IMR-90 (cell line): ENCODE data around the gene MACROD1. TPM values are rescaled to one million over a fixed set of nuclear protein-coding genes. Genes with fewer than 3 reads are reported as not detected.

ENCODE experiments used
- ATAC-seq: fragments of 200-7000 bp; cut with Tn5 transposase; 2 replicates; pipeline ENCODE4 v1.9.1; 2020; ENCODE audit warnings: low read depth, mild to moderate bottlenecking, moderate library complexity
- BruUV-seq: library from RNA; stranded (reverse); fragments of 400-500 nt; replicated peaks from 2 replicates; lab custom pipeline; 2021; lab: Mats Ljungman, UMichigan
- CTCF ChIA-PET: fragments of 300-600 bp; formaldehyde crosslinking; extraction: SDS; loops from one replicate; lab custom pipeline; 2021; ENCODE audit warnings: antibody characterized with exemption; lab: Yijun Ruan, JAX
- POLR2A ChIA-PET: fragments of 300-600 bp; sonication (Branson Sonifier 250); formaldehyde crosslinking; loops from one replicate; lab custom pipeline; 2022; ENCODE audit warnings: antibody characterized with exemption; ENCODE audit not compliant: unreplicated experiment; lab: Charles Lee
- DNase-seq: peaks from one replicate; pipeline ENCODE4 v3.0.0; 2013
- H2AFZ ChIP-seq: replicated peaks from 2 replicates; pipeline ENCODE3; 2013; ENCODE audit warnings: low read length, mild to moderate bottlenecking; ENCODE audit not compliant: poor library complexity
- H2AK5ac ChIP-seq: 2 replicates; pipeline ENCODE4 v1.6.1; 2013; ENCODE audit warnings: low read depth, low read length, inconsistent platforms
- H2AK9ac ChIP-seq: replicated peaks from 2 replicates; pipeline ENCODE3; 2013; ENCODE audit warnings: mild to moderate bottlenecking, low read depth, low read length, moderate library complexity; ENCODE audit not compliant: poor library complexity
- H2BK120ac ChIP-seq: 2 replicates; pipeline ENCODE4 v1.6.1; 2013; ENCODE audit warnings: low read depth, low read length, inconsistent platforms
- H2BK15ac ChIP-seq: 3 replicates; pipeline ENCODE4 v1.6.1; 2013; ENCODE audit warnings: low read depth, low read length, inconsistent platforms
- H2BK20ac ChIP-seq: 2 replicates; pipeline ENCODE4 v1.6.1; 2013; ENCODE audit warnings: low read depth, mild to moderate bottlenecking, inconsistent platforms, low read length, moderate library complexity
- H2BK5ac ChIP-seq: 2 replicates; pipeline ENCODE4 v1.6.1; 2013; ENCODE audit warnings: mild to moderate bottlenecking, low read depth, low read length, inconsistent platforms; ENCODE audit not compliant: poor library complexity, severe bottlenecking
- H3K14ac ChIP-seq: replicated peaks from 2 replicates; pipeline ENCODE4 v1.6.1; 2013; ENCODE audit warnings: low read depth, low read length, inconsistent platforms
- H3K18ac ChIP-seq: 2 replicates; pipeline ENCODE4 v1.6.1; 2013; ENCODE audit warnings: low read depth, low read length, control low read depth
- H3K23ac ChIP-seq: 2 replicates; pipeline ENCODE4 v1.6.1; 2013; ENCODE audit warnings: low read depth, low read length, inconsistent platforms
- H3K27ac ChIP-seq: 2 replicates; pipeline ENCODE4 v1.5.1; 2013; ENCODE audit warnings: mild to moderate bottlenecking, control low read depth, low read length; ENCODE audit not compliant: insufficient read depth
- H3K27me3 ChIP-seq: 2 replicates; pipeline ENCODE4 v1.6.1; 2013; ENCODE audit warnings: low read length; ENCODE audit not compliant: control insufficient read depth, insufficient read depth
- H3K36me3 ChIP-seq: 2 replicates; pipeline ENCODE4 v1.6.1; 2013; ENCODE audit warnings: low read length, mixed read lengths; ENCODE audit not compliant: control insufficient read depth, insufficient read depth
- H3K4ac ChIP-seq: 2 replicates; pipeline ENCODE4 v1.6.1; 2013; ENCODE audit warnings: low read depth, low read length, inconsistent platforms
- H3K4me1 ChIP-seq: 2 replicates; pipeline ENCODE4 v1.6.1; 2013; ENCODE audit warnings: low read length, mixed read lengths; ENCODE audit not compliant: control insufficient read depth, insufficient read depth
- H3K4me2 ChIP-seq: 2 replicates; pipeline ENCODE4 v1.6.1; 2013; ENCODE audit warnings: low read depth, mild to moderate bottlenecking, control low read depth, low read length, moderate library complexity
- H3K4me3 ChIP-seq: 2 replicates; pipeline ENCODE4 v1.5.1; 2013; ENCODE audit warnings: low read depth, mild to moderate bottlenecking, control low read depth, low read length, moderate library complexity; ENCODE audit not compliant: insufficient read depth
- H3K56ac ChIP-seq: 2 replicates; pipeline ENCODE4 v1.6.1; 2013; ENCODE audit warnings: low read length, inconsistent platforms; ENCODE audit not compliant: insufficient read depth; ENCODE audit errors: extremely low read depth
- H3K79me1 ChIP-seq, 2 experiments: 2 replicates each; pipeline ENCODE4 v1.6.1; 2013; ENCODE audit warnings: low read length in 2 of 2, inconsistent platforms in 1 of 2, low read depth in 1 of 2
- H3K9ac ChIP-seq: 2 replicates; pipeline ENCODE4 v1.6.1; 2013; ENCODE audit warnings: low read depth, low read length, control low read depth
- H3K9me1 ChIP-seq: 2 replicates; pipeline ENCODE4 v1.6.1; 2013; ENCODE audit warnings: low read length, inconsistent platforms; ENCODE audit not compliant: insufficient read depth
- H3K9me3 ChIP-seq: 2 replicates; pipeline ENCODE4 v1.6.1; 2013; ENCODE audit warnings: low read length; ENCODE audit not compliant: control insufficient read depth, insufficient read depth
- H4K20me1 ChIP-seq: 2 replicates; pipeline ENCODE4 v1.6.1; 2013; ENCODE audit warnings: low read length, inconsistent platforms; ENCODE audit not compliant: insufficient read depth
- H4K5ac ChIP-seq: 2 replicates; pipeline ENCODE4 v1.6.1; 2013; ENCODE audit warnings: mild to moderate bottlenecking, low read depth, low read length, control low read depth
- H4K8ac ChIP-seq, 2 experiments: 2 replicates each; pipeline ENCODE4 v1.6.1; 2013; ENCODE audit warnings: low read depth in 2 of 2, low read length in 2 of 2, control low read depth in 1 of 2, inconsistent platforms in 1 of 2
- H4K91ac ChIP-seq: 2 replicates; pipeline ENCODE4 v1.6.1; 2013; ENCODE audit warnings: low read depth, low read length, inconsistent platforms; ENCODE audit not compliant: insufficient read depth
- CHD1 ChIP-seq: IDR thresholded peaks from 2 replicates; pipeline ENCODE4 v1.6.1; 2012; ENCODE audit warnings: low read depth, low read length, improper control_type of control experiment
- ELK1 ChIP-seq: fragments of 150-350 bp; IDR thresholded peaks from 2 replicates; pipeline ENCODE4 v1.6.1; 2016; ENCODE audit warnings: low read depth, mild to moderate bottlenecking, low read length, moderate library complexity, borderline replicate concordance
- FOS ChIP-seq: fragments of 150-350 bp; IDR thresholded peaks from 2 replicates; pipeline ENCODE4 v1.6.1; 2016; ENCODE audit warnings: low read depth, low read length
- RAD21 ChIP-seq: IDR thresholded peaks from 2 replicates; pipeline ENCODE4 v1.6.1; 2012; ENCODE audit warnings: low read length, improper control_type of control experiment
- RFX5 ChIP-seq: IDR thresholded peaks from 2 replicates; pipeline ENCODE4 v1.8.0; 2012; ENCODE audit warnings: low read depth, mild to moderate bottlenecking, low read length, moderate library complexity
- SMC3 ChIP-seq: fragments of 150-350 bp; IDR thresholded peaks from 2 replicates; pipeline ENCODE4 v1.6.1; 2016; ENCODE audit warnings: low read depth, mild to moderate bottlenecking, antibody characterized with exemption, low read length, moderate library complexity
- WGBS, 2 experiments: methylation state at CpG; one replicate each; pipeline versions ENCODE4 v1.1.5 to v1.1.7; 2013; ENCODE audit warnings: missing lambda C conversion rate in 2 of 2; ENCODE audit not compliant: insufficient read length in 1 of 2; ENCODE audit errors: extremely low coverage in 2 of 2; 5-methylcytosine and 5-hydroxymethylcytosine counted together
- dilution Hi-C: fragments of 300-500 bp; cut with HindIII; formaldehyde crosslinking; loops from one replicate; pipeline ENCODE4 v1.14.3; 2018; ENCODE audit warnings: low sequenced_read_pairs; ENCODE audit not compliant: unreplicated experiment
- in situ Hi-C: fragments of 300-500 bp; cut with MboI; formaldehyde crosslinking; loops from 3 replicates; pipeline ENCODE4 v1.14.3; 2019; ENCODE audit warnings: low sequenced_read_pairs, inconsistent platforms, mixed read lengths
- intact Hi-C: fragments of 100-400 bp; cut with micrococcal nuclease; formaldehyde crosslinking; loops from 2 replicates; pipeline ENCODE4 v1.10.0; 2022
- polyA plus RNA-seq, 3 experiments: library from polyadenylated mRNA; depleted of rRNA; stranded (reverse); fragments of >200 nt; gene quantifications; 2 replicates each; pipeline ENCODE4 v1.2.3, GENCODE V29; 2012; ENCODE audit warnings: low replicate concordance in 1 of 3
- total RNA-seq: library from RNA; depleted of rRNA; stranded (reverse); fragments of >200 nt; gene quantifications from 2 replicates; pipeline ENCODE4 v1.2.3, GENCODE V29; 2012

The MACROD1 gene
- total and polyA plus RNA-seq, 2 of the 4 experiments (the other 2 are of a cell fraction): 2.5 to 9.3 TPM

DNA sequence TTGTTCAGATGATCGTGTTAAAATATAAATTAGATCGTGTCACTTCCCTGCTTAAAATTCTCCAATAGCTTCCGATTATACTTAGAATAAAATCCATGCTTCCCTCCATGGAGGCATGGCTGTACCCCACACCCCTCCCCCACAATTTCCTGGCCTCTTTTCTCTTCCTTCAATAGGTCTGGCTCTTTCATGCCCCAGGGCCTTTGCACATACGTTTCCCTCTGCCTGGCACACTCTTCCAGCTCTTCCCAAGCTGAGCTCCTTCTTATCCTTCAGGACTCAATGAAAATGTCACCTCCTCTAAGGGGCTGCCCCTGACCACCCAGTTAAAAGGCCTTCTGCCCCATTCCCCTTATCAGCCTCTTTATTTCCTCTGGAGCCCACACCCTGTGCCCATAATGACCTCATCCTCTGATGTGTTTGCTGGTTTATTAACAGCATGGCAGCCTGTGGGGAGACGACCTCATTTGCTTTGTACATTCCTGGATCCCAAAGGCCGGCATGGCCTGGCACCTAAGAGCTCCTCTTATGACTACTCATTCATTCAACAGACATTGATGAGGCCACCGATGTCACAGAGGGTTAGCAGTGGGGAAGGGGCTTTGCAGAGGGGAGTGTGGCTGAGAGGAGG is 139.2 kb downstream of the MACROD1 start:
- Histone ChIP-seq H4K8ac (no peak overlapping the region), H3K9me3 (no peaks in the 10 kb centered on the region), H2AK5ac (no peak overlapping the region), H2BK5ac (no peak overlapping the region), H4K91ac (no peak overlapping the region), H3K4ac (no peak overlapping the region), H3K56ac (no peak overlapping the region), H2AFZ (no peak overlapping the region), H3K9ac (no peak overlapping the region), H2AK9ac (no peak overlapping the region), H3K4me2 (no peak overlapping the region), H3K79me1 (no peaks in the 10 kb centered on the region), H3K14ac (no peak overlapping the region), H2BK120ac (no peak overlapping the region), H2BK20ac (no peak overlapping the region), H3K4me1 (peaks cover 4% of the 10 kb centered on the region; the same call in 1 of the 2 replicates), H3K18ac (no peak overlapping the region), H2BK15ac (no peak overlapping the region), H3K9me1 (0 out of 2 replicates have a peak, but pooled peaks cover under 1% of the 10 kb centered on the region), H3K4me3 (no peak overlapping the region), H4K20me1 (peaks cover 10% of the 10 kb centered on the region), H4K5ac (no peak overlapping the region), H3K27ac (no peak overlapping the region), H3K36me3 (no peaks in the 10 kb centered on the region), H3K23ac (no peak overlapping the region), H3K27me3 (peaks cover 2% of the 10 kb centered on the region; the same call in 1 of the 2 replicates)
- CTCF ChIA-PET: no interaction called here
- TF ChIP-seq CHD1: no peak
- no peak for TF ChIP-seq ELK1
- TF ChIP-seq FOS: no peak
- no peak for TF ChIP-seq SMC3
- TF ChIP-seq RFX5: no peak
- no peak for TF ChIP-seq RAD21
- intact Hi-C loops: no loop called here
- no TSS peak for BruUV-seq
- DNase-seq (no peak), ATAC-seq (no peak)
- POLR2A ChIA-PET: no interaction called here
- 100% methylated on average over 1 of the region's 7 CpGs; no CpG with 5 or more reads in 1 of the 2 experiments for WGBS, 2 experiments
- in situ Hi-C loops: no loop called here
- dilution Hi-C loops: no loop called here
